ENCODE results near the gene CHRNA3.

CHRNA3 gene

DNA sequence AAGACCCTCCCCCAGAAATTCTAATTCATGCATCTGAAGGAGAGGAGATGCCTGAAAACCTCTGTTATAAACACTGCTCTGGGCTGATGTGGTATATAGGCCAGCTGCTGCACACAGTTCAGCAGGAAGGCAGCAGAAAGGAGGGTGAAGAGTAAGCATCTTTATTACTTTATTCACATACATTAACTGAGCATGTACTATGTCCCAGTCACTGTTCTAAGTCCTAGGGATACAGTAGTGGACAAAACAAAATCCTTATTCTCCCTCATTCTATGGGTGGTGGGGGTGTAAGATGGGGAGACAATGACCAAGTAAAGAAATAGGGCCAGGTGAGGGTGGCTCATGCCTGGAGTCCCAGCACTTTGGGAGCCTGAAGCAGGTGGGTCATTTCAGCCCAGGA, 38.0 kb upstream of the CHRNA3 start:
- H4K20me1 ChIP-seq, result no peaks in the 10 kb centered on the region
- H3K9ac ChIP-seq, result no peak overlapping the region
- no peak for TF ChIP-seq Cebpa-rat (IDR thresholded peaks at IDR 0.05)
- H3K36me3 ChIP-seq, result no peaks in the 10 kb centered on the region
- H3K4me2 ChIP-seq, result no peak overlapping the region; a peak in 1 of 22 replicates
- H3K27me3 ChIP-seq, result no peaks in the 10 kb centered on the region
- no peak overlapping the region for H3K4me3 ChIP-seq
- peaks cover 7 to 57% (median 39%) of the 10 kb centered on the region in 10 experiments for H3K4me1 ChIP-seq
- H3K27ac ChIP-seq, result no peak overlapping the region
- H3K9me3 ChIP-seq (replicated peaks in 1 of 11), result no peaks in the 10 kb centered on the region

DNA sequence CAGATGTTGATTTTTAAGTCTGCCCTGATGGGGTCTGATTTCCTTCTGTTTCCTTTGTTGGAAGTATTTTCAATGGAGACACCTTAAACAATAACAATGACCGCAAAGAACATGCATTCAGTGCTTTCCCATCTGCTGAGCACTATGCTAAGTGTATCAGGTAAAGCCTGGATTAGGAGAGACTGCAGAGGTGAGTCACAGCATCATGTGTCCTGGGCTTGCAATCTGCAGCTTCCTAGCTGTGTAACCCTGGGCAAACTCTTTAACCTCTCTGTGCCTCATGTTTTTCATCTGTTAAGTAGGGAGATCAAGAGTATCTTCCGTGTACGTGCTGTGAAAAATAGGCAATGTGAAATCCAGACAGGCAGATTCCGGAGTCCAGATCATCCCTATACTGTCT, 33.5 kb upstream of the CHRNA3 start:
- H3K9me3 ChIP-seq (replicated peaks in 1 of 11), result no peaks in the 10 kb centered on the region
- no peak overlapping the region for H3K9ac ChIP-seq
- H3K4me1 ChIP-seq, result peaks cover 0 to 12% (median 0%) of the 10 kb centered on the region in 10 experiments; a peak in 6 of 20 replicates
- no peaks in the 10 kb centered on the region for H4K20me1 ChIP-seq
- H3K4me2 ChIP-seq, result no peak overlapping the region
- no peak overlapping the region for H3K4me3 ChIP-seq
- no peaks in the 10 kb centered on the region for H3K27me3 ChIP-seq
- no peaks in the 10 kb centered on the region for H3K36me3 ChIP-seq
- TF ChIP-seq Cebpa-rat (IDR thresholded peaks at IDR 0.05), result no peak
- H3K27ac ChIP-seq, result no peak overlapping the region

DNA sequence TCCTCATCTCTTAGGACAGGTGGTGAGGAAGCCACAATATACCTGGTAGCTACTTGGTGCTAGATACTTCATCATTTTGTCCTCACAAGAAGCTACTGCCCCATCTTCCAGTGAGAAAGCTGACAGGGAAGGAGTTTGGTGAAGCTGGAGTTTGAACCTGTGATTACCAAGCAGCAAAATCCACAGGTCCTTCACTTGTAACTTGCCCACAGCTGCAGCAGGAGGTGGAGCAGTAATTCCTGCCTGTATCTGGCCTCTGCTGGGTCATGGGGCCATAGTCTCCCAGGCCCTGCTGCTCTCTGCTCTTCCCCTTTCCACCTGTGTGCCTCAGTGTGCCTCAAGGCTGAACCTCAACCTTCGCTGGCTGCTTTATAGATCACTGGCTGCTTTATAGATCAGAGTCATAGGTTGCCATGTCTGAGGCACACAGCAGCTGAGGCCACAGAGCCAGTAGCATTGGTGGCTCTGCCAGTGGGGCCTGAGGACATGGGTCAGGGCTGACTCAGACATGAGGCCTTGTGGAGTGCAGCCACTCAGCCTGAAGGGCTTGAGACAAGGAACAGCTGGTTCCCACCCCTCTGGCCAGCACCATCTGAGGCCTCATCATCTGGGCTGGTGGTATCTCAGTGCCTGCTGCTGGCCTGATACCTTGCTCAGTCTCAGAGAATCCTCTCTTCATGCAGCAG, 31.3 kb upstream of the CHRNA3 start:
- no peak overlapping the region for H3K9ac ChIP-seq
- H3K4me3 ChIP-seq, result no peak overlapping the region
- H3K27me3 ChIP-seq, result no peaks in the 10 kb centered on the region
- H3K36me3 ChIP-seq, result no peaks in the 10 kb centered on the region
- H3K4me1 ChIP-seq, result peaks cover 0 to 10% (median 0%) of the 10 kb centered on the region in 10 experiments; a peak in 2 of 20 replicates
- no peaks in the 10 kb centered on the region for H3K9me3 ChIP-seq (replicated peaks in 1 of 11)
- no peak overlapping the region for H3K4me2 ChIP-seq
- no peaks in the 10 kb centered on the region for H4K20me1 ChIP-seq
- TF ChIP-seq Cebpa-rat (IDR thresholded peaks at IDR 0.05), result no peak
- H3K27ac ChIP-seq, result no peak overlapping the region

- H3K36me3 ChIP-seq, result no peaks in the 10 kb centered on the region
- no peaks in the 10 kb centered on the region for H3K27me3 ChIP-seq
- no peak overlapping the region for H3K4me2 ChIP-seq
Measured at GRCh38 chr15:78651007-78651406, 30.2 kb upstream of the CHRNA3 start.

DNA sequence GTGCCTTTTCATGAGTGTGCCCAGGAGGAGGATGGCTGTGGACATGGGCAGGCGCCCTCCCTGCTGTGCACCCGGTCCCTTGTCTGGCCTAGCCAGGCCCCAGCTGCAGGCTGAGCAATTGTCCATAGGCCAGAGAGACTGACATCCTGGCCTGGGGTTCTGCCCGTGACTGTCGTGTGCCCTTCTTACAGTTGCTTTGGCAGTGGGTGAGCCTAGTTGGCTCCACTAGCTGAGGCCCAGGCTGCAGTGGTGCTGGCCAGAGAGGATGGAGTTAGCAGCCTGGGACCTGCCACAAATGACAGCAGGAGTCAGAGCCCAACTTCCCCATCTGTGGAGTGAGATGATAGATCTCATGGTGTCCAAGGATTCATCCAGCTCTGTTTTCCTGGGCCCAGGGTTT, 29.2 kb upstream of the CHRNA3 start:
- Histone ChIP-seq H3K4me2 (no peak overlapping the region), H3K36me3 (no peaks in the 10 kb centered on the region), H4K20me1 (no peaks in the 10 kb centered on the region), H3K9me3 (replicated peaks in 1 of 11) (no peaks in the 10 kb centered on the region), H3K4me1 (peaks cover 0 to 3% (median 0%) of the 10 kb centered on the region in 10 experiments; a peak in 2 of 20 replicates), H3K27me3 (no peaks in the 10 kb centered on the region), H3K4me3 (no peak overlapping the region), H3K9ac (no peak overlapping the region), H3K27ac (no peak overlapping the region)
- no peak for TF ChIP-seq Cebpa-rat (IDR thresholded peaks at IDR 0.05)

More at GRCh38 chr15:78651007-78651406, 30.2 kb upstream of the CHRNA3 start:
- H3K9me3 ChIP-seq (replicated peaks in 1 of 11), result no peaks in the 10 kb centered on the region
- peaks cover 0 to 10% (median 0%) of the 10 kb centered on the region in 10 experiments; a peak in 2 of 20 replicates for H3K4me1 ChIP-seq
- no peaks in the 10 kb centered on the region for H4K20me1 ChIP-seq
- H3K4me3 ChIP-seq, result no peak overlapping the region
- no peak overlapping the region for H3K27ac ChIP-seq
- no peak overlapping the region for H3K9ac ChIP-seq
- TF ChIP-seq Cebpa-rat (IDR thresholded peaks at IDR 0.05), result no peak

DNA sequence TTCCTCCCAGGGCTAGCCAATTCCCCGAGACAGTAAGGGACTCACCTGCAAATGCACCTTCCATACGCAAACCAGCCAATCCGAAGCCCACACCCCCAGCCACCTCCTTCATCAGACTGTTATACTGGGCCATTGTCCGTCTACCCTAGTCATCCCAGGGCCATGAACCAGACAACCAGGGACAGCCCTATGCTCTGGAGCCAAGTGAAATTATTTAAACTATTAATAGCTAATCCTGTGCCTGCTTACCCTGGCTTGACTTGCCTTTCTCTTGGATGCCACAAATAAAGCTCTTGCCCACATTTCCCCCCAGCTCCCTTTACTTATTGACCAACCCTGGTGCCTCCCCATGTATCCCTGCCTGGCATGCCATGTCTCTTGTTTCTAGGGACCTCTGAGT, 24.2 kb upstream of the CHRNA3 start:
- H4K20me1 ChIP-seq, result no peaks in the 10 kb centered on the region
- no peak overlapping the region for H3K27ac ChIP-seq
- no peak overlapping the region for H3K4me2 ChIP-seq
- H3K36me3 ChIP-seq, result no peaks in the 10 kb centered on the region
- peaks cover 0 to 8% (median 0%) of the 10 kb centered on the region in 11 experiments; a peak in 3 of 22 replicates for H3K27me3 ChIP-seq
- H3K4me1 ChIP-seq, result peaks cover 6 to 19% (median 17%) of the 10 kb centered on the region in 10 experiments; a peak in 19 of 20 replicates
- H3K4me3 ChIP-seq, result no peak overlapping the region
- no peaks in the 10 kb centered on the region for H3K9me3 ChIP-seq (replicated peaks in 1 of 11)
- H3K9ac ChIP-seq, result no peak overlapping the region
- TF ChIP-seq Cebpa-rat (IDR thresholded peaks at IDR 0.05), result no peak

DNA sequence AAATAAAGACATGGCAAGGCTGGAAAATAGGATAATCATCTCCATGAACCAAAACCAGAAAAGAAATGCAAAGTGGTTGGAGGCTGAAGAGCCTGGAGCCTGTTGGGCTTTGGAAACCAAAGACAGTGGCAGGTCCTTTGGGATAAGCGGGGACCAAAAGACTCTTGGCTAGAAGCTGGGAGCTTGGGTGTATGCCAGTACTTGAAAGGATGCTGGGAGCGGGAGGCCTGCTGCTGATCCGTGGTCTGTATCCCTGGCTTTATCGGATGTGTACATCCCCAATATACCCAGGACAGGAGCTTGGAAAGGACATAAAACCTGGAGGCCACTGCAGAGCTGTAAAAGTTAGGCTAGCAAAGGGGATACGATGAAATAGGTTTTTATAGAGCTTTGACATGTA, 21.5 kb upstream of the CHRNA3 start:
- Histone ChIP-seq H3K4me1 (peaks cover 6 to 20% (median 18%) of the 10 kb centered on the region in 10 experiments; a peak in 19 of 20 replicates), H3K27me3 (peaks cover 0 to 8% (median 0%) of the 10 kb centered on the region in 11 experiments; a peak in 3 of 22 replicates), H4K20me1 (peaks cover 0 to 9% (median 0%) of the 10 kb centered on the region in 11 experiments; a peak in 2 of 22 replicates), H3K27ac (no peak overlapping the region), H3K36me3 (no peaks in the 10 kb centered on the region), H3K4me2 (no peak overlapping the region), H3K9ac (no peak overlapping the region), H3K9me3 (replicated peaks in 1 of 11) (no peaks in the 10 kb centered on the region), H3K4me3 (no peak overlapping the region)
- TF ChIP-seq Cebpa-rat (IDR thresholded peaks at IDR 0.05), result no peak

DNA sequence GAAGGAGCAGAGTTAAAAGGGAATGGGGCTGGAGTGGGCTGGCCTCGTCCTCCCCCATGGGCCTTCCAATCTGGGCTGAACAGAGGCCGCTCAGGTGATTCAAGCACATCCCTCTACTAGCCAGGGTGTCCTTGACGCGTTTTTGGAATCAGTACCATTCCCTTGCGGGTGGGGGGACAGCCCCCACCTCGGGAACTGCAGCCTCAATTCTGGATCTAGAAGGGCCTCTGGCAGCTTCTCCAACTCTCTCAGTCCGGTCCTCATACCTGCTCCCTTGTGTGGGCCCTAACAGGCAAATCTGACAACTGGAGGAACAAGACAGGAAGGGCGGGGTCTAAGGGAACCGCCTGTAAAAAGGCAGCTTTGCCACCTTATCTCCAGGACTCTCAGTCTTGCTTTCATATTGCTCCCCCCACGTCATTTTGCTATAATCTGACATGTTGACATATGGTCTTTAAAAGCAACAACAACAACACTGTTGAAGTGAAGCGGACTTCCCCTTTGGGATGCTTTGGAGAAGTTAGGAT, 21.0 kb upstream of the CHRNA3 start:
- Histone ChIP-seq H3K27ac (no peak overlapping the region), H3K4me3 (0 out of 20 replicates have a peak overlapping the region, but pooled peaks of 1 of the 10 experiments have one; percentile 63)

DNA sequence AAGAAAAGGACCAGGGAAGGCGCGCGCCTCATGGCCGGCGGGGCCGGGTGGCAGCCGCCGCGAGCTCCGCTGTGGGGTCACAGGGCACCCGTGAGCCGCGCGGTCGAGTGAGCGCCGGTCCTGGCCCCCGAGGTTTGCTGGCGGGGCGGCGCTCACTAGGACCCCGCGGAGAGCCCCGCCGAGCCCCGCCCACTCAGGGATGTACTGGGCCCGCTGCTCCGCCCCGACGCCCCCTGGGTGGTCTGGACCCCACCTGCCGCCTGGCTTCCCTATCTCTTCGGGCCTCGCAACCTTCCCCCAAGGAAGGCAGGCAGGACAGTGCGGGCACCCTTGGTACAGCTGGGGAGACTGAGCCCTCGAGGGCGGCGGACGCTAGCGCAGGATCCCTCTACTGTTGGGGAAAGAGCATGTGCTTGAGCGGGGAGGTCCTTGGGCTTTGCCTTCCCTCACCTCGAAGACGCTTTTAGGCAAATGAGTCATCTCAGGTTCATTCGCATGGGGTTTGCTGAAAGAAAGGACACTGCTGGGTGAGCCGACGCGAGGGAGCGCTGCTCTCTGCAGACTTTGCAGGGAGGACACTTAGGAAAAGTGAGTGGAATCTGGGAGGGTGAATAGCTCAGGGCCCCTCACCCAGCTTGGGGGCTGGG, 20.4 kb upstream of the CHRNA3 start, which contains the start of gene CHRNB4:
Gene CHRNB4 (minus strand): TSS at position 109 of the 647 bp plus-strand sequence. CDS start 77 bp downstream, at position 32.
- Histone ChIP-seq H3K9me3 (replicated peaks in 1 of 11) (no peaks in the 10 kb centered on the region), H4K20me1 (peaks cover 0 to 9% (median 0%) of the 10 kb centered on the region in 11 experiments; a peak in 2 of 22 replicates), H3K9ac (peak within 1 kb of the TSS; percentile 61 to 76 (median 74)), H3K36me3 (no peaks in the 10 kb centered on the region), H3K4me1 (peaks cover 6 to 20% (median 18%) of the 10 kb centered on the region in 10 experiments; a peak in 19 of 20 replicates), H3K27me3 (peaks cover 0 to 8% (median 0%) of the 10 kb centered on the region in 11 experiments; a peak in 3 of 22 replicates), H3K4me2 (peak within 1 kb of the TSS; percentile 83 to 98 (median 91)), H3K27ac (peak within 1 kb of the TSS in 8 of 11 experiments; percentile 29 to 54 (median 40); a peak in 10 of 22 replicates), H3K4me3 (peak within 1 kb of the TSS; percentile 58 to 74 (median 63))
- TF ChIP-seq Cebpa-rat (IDR thresholded peaks at IDR 0.05), result no peak

More for the DNA sequence above, 21.0 kb upstream of the CHRNA3 start:
- H3K36me3 ChIP-seq, result no peaks in the 10 kb centered on the region
- no peak for TF ChIP-seq Cebpa-rat (IDR thresholded peaks at IDR 0.05)
- no peak overlapping the region for H3K9ac ChIP-seq
- H4K20me1 ChIP-seq, result peaks cover 0 to 9% (median 0%) of the 10 kb centered on the region in 11 experiments; a peak in 2 of 22 replicates
- H3K9me3 ChIP-seq (replicated peaks in 1 of 11), result no peaks in the 10 kb centered on the region
- peaks cover 0 to 8% (median 0%) of the 10 kb centered on the region in 11 experiments; a peak in 3 of 22 replicates for H3K27me3 ChIP-seq
- H3K4me2 ChIP-seq, result peak overlapping the region; percentile 83 to 98 (median 91); a peak in 19 of 22 replicates
- H3K4me1 ChIP-seq, result peaks cover 6 to 20% (median 18%) of the 10 kb centered on the region in 10 experiments; a peak in 19 of 20 replicates
